A549 (cell line): Measurements from ENCODE around the gene TTLL3. TPM values are rescaled to one million over a fixed set of nuclear protein-coding genes. Genes with fewer than 3 reads are reported as not detected.

ENCODE experiments used
- ATAC-seq, 2 experiments: fragments of 200-7000 bp in 1 of 2; fragments of >200 bp in 1 of 2; cut with Nextera tagmentation in 1 of 2; cut with Tn5 transposase in 1 of 2; 3 replicates each; pipeline versions ENCODE4 v1.8.0 to v1.9.1; 2018 to 2020; ENCODE audit warnings: mild to moderate bottlenecking in 1 of 2, moderate library complexity in 1 of 2
- CTCF ChIA-PET: fragments of 300-600 bp; sonication (Branson Sonifier 250); formaldehyde crosslinking; extraction: SDS; loops from one replicate; lab custom pipeline; 2021; ENCODE audit warnings: antibody characterized with exemption, inconsistent platforms; lab: Yijun Ruan, JAX
- POLR2A ChIA-PET: fragments of 350-600 bp; formaldehyde crosslinking; extraction: SDS; loops from one replicate; lab custom pipeline; 2021; ENCODE audit warnings: antibody characterized with exemption, inconsistent platforms; lab: Yijun Ruan, JAX
- DNase-seq, 2 experiments: peaks; one replicate each; pipeline versions ENCODE4 v3.0.0 to v3.0.0-alpha.2; 2011 to 2016; ENCODE audit warnings: low read depth in 1 of 2, low spot score in 1 of 2
- FAIRE-seq: peaks from 2 replicates; lab custom pipeline; 2011; peaks lifted over from hg19 to GRCh38; lab: Jason Lieb, UNC
- H3K27ac ChIP-seq, 2 experiments: fragments of >200 bp; sonication (Bioruptor Twin); formaldehyde crosslinking; 3 replicates each; pipeline ENCODE4 v1.5.1; 2016 to 2017
- H3K4me1 ChIP-seq: fragments of >200 bp; sonication (Bioruptor Twin); formaldehyde crosslinking; 3 replicates; pipeline ENCODE4 v1.6.1; 2016
- H3K4me2 ChIP-seq: fragments of >200 bp; sonication (Bioruptor Twin); formaldehyde crosslinking; 3 replicates; pipeline ENCODE4 v1.6.1; 2016
- H3K4me3 ChIP-seq: fragments of >200 bp; sonication (Bioruptor Twin); formaldehyde crosslinking; 3 replicates; pipeline ENCODE4 v1.5.1; 2016
- H3K9me3 ChIP-seq: fragments of >200 bp; sonication (Bioruptor Twin); formaldehyde crosslinking; 3 replicates; pipeline ENCODE4 v1.6.1; 2016
- BHLHE40 ChIP-seq: IDR thresholded peaks from 2 replicates; pipeline ENCODE4 v1.6.1; 2012; ENCODE audit warnings: low read depth, low read length, inconsistent platforms
- CEBPB ChIP-seq, 2 experiments: fragments of >200 bp in 1 of 2; sonication (Bioruptor Twin) in 1 of 2; formaldehyde crosslinking in 1 of 2; IDR thresholded peaks; 2 replicates each; pipeline ENCODE4 v1.6.1; 2012 to 2016
- CTCF ChIP-seq: fragments of >200 bp; sonication (Bioruptor Twin); formaldehyde crosslinking; IDR thresholded peaks from 3 replicates; pipeline ENCODE4 v1.5.1; 2016
- EHF ChIP-seq: fragments of 250-450 bp; sonication (Bioruptor Pico); IDR thresholded peaks from 2 replicates; pipeline ENCODE4 v1.5.0; 2020; ENCODE audit warnings: mild to moderate bottlenecking
- FOSL2 ChIP-seq, 2 experiments: fragments of 450-650 bp in 1 of 2; fragments of >200 bp in 1 of 2; sonication (Bioruptor Twin) in 1 of 2; formaldehyde crosslinking; IDR thresholded peaks; 2 replicates each; pipeline versions ENCODE4 v1.5.0 to v1.6.1; 2016 to 2020; ENCODE audit warnings: mild to moderate bottlenecking in 1 of 2, moderate library complexity in 1 of 2
- HMGXB4 ChIP-seq: fragments of 250-450 bp; sonication (Bioruptor Pico); IDR thresholded peaks from 2 replicates; pipeline ENCODE4 v1.5.0; 2021; ENCODE audit warnings: mild to moderate bottlenecking, moderate library complexity, borderline replicate concordance
- HOXA7 ChIP-seq: fragments of 250-450 bp; sonication (Bioruptor Pico); IDR thresholded peaks from 2 replicates; pipeline ENCODE4 v1.5.0; 2020; ENCODE audit warnings: mild to moderate bottlenecking, moderate library complexity
- HOXB13 ChIP-seq: fragments of 250-450 bp; sonication (Bioruptor Pico); IDR thresholded peaks from 2 replicates; pipeline ENCODE4 v1.5.0; 2020; ENCODE audit warnings: low read depth, mild to moderate bottlenecking, moderate library complexity
- HOXB5 ChIP-seq: fragments of 250-450 bp; sonication (Bioruptor Pico); IDR thresholded peaks from 2 replicates; pipeline ENCODE4 v1.5.0; 2020; ENCODE audit warnings: mild to moderate bottlenecking, moderate library complexity
- JUNB ChIP-seq: fragments of >200 bp; sonication (Bioruptor Twin); formaldehyde crosslinking; IDR thresholded peaks from 2 replicates; pipeline ENCODE4 v1.6.1; 2016
- KDM5A ChIP-seq: fragments of 200-600 bp; sonication (generic); IDR thresholded peaks from 2 replicates; pipeline ENCODE4 v1.6.1; 2016; ENCODE audit warnings: antibody characterized with exemption, mild to moderate bottlenecking
- MAZ ChIP-seq: fragments of 150-350 bp; IDR thresholded peaks from 2 replicates; pipeline ENCODE4 v1.6.1; 2014; ENCODE audit warnings: antibody characterized with exemption, low read depth, low read length, borderline replicate concordance
- PHF8 ChIP-seq: fragments of 200-600 bp; sonication (generic); IDR thresholded peaks from 2 replicates; pipeline ENCODE4 v1.6.1; 2016; ENCODE audit warnings: low read depth, mild to moderate bottlenecking, antibody characterized with exemption, moderate library complexity, borderline replicate concordance
- RAD21 ChIP-seq, 2 experiments: fragments of >200 bp in 1 of 2; sonication (Bioruptor Twin) in 1 of 2; formaldehyde crosslinking in 1 of 2; IDR thresholded peaks in 1 of 2; conservative IDR thresholded peaks in 1 of 2; 2 replicates in 1 of 2; 3 replicates in 1 of 2; pipeline ENCODE4 v1.6.1; 2012 to 2018; ENCODE audit warnings: inconsistent platforms in 1 of 2
- RARB ChIP-seq: fragments of 250-450 bp; sonication (Bioruptor Pico); IDR thresholded peaks from 2 replicates; pipeline ENCODE4 v1.8.0; 2021; ENCODE audit warnings: mild to moderate bottlenecking, moderate library complexity
- RNF2 ChIP-seq: fragments of 200-600 bp; sonication (generic); IDR thresholded peaks from 2 replicates; pipeline ENCODE4 v1.6.1; 2016; ENCODE audit warnings: low read depth, mild to moderate bottlenecking, antibody characterized with exemption, moderate library complexity, borderline replicate concordance
- TP53 ChIP-seq: fragments of 250-450 bp; sonication (Bioruptor Pico); IDR thresholded peaks from 2 replicates; pipeline ENCODE4 v1.5.0; 2021; ENCODE audit warnings: mild to moderate bottlenecking, moderate library complexity
- ZC3H11A ChIP-seq: fragments of 450-650 bp; IDR thresholded peaks from 2 replicates; pipeline ENCODE4 v1.6.1; 2014; ENCODE audit warnings: antibody characterized with exemption, mild to moderate bottlenecking
- WGBS: methylation state at CpG from one replicate; pipeline ENCODE4 v1.1.6; 2017; ENCODE audit errors: missing lambda C conversion rate; 5-methylcytosine and 5-hydroxymethylcytosine counted together
- polyA plus RNA-seq, 4 experiments: library from polyadenylated mRNA; depleted of rRNA in 3 of 4; stranded (reverse); fragments of >200 nt; fragmentation: RNase III in 1 of 4; extraction: RNeasy Plus Mini Kit Qiagen cat#74134 plus additional on column Dnase treatment in 1 of 4; gene quantifications; 2 replicates in 3 of 4; 3 replicates in 1 of 4; pipeline ENCODE4 v1.2.3, GENCODE V29; 2011 to 2017
- TF ChIP-seq, protein P1 (sequence below): fragments of 200-600 bp; sonication (generic); IDR thresholded peaks from 2 replicates; pipeline ENCODE4 v1.6.1; 2016; ENCODE audit warnings: antibody characterized with exemption, mild to moderate bottlenecking, moderate library complexity

Gene TTLL3
- polyA plus RNA-seq, 2 of the 4 experiments (the other 2 are of a cell fraction) = 10.3 to 13.0 TPM

DNA sequence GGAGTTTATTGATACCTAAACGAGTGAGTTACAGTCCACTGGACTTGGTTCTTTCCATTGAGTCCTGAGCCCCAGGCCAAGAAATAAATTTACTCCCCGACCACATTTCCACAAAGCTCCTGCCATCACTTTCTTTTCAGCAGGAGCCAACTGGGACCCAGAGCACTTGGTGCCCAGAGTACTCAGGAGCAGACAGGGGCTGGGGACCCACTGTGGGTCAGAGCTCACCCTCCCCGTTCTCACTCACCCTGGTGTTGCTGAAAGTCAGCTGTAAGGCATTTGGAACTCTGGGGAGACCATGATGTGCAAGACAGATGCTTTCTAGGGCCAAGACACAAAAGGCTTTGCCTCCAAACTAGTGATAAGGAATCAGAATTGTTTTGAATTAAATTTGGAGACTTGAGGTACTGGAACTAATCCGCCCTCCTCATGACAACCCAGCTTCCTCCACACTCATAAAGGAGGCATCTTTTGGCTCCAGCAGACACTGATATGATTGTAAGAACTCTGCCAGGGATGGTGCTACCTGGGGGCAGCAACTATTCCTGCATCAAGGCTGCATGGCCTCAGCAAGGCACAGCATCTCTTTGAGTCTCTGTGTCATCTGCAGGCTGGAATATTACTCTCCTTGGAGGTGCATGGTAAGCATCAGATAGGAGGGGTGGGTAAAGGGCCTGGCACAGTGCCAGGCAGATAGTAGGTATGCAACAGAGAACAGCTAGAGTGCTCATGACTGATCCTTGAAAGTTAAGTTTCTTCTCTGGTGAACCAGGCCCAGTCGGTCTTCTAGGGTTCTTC is 33.0 kb upstream of the TTLL3 start:
- no peak overlapping the region for H3K4me3 ChIP-seq
- H3K4me2 ChIP-seq = no peak overlapping the region
- FAIRE-seq (no peak), DNase-seq (no peak), ATAC-seq (no peak)
- H3K4me1 ChIP-seq = no peaks in the 10 kb centered on the region
- TF ChIP-seq TP53 (no peak), HMGXB4 (CRISPR knock-in tag) (no peak), RAD21 (conservative IDR thresholded peaks at IDR 0.05 in 1 of 2, IDR thresholded peaks at IDR 0.05 in 1 of 2) (no peak), JUNB (no peak), EHF (CRISPR knock-in tag) (no peak), RNF2 (no peak), HOXA7 (CRISPR knock-in tag) (no peak), CTCF (no peak), FOSL2 (IDR thresholded peaks at IDR 0.05) (no peak), FOSL2 (CRISPR knock-in tag; IDR thresholded peaks at IDR 0.05) (no peak), ZC3H11A (no peak), KDM5A (no peak), HOXB5 (CRISPR knock-in tag) (no peak), BHLHE40 (no peak), MAZ (no peak), CEBPB (IDR thresholded peaks at IDR 0.05) (no peak), PHF8 (no peak), HOXB13 (CRISPR knock-in tag) (no peak), RARB (CRISPR knock-in tag) (no peak)
- TF ChIP-seq, protein P1, sequence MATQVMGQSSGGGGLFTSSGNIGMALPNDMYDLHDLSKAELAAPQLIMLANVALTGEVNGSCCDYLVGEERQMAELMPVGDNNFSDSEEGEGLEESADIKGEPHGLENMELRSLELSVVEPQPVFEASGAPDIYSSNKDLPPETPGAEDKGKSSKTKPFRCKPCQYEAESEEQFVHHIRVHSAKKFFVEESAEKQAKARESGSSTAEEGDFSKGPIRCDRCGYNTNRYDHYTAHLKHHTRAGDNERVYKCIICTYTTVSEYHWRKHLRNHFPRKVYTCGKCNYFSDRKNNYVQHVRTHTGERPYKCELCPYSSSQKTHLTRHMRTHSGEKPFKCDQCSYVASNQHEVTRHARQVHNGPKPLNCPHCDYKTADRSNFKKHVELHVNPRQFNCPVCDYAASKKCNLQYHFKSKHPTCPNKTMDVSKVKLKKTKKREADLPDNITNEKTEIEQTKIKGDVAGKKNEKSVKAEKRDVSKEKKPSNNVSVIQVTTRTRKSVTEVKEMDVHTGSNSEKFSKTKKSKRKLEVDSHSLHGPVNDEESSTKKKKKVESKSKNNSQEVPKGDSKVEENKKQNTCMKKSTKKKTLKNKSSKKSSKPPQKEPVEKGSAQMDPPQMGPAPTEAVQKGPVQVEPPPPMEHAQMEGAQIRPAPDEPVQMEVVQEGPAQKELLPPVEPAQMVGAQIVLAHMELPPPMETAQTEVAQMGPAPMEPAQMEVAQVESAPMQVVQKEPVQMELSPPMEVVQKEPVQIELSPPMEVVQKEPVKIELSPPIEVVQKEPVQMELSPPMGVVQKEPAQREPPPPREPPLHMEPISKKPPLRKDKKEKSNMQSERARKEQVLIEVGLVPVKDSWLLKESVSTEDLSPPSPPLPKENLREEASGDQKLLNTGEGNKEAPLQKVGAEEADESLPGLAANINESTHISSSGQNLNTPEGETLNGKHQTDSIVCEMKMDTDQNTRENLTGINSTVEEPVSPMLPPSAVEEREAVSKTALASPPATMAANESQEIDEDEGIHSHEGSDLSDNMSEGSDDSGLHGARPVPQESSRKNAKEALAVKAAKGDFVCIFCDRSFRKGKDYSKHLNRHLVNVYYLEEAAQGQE = no peak
- ChIA-PET POLR2A (interaction anchor here (1.2 kb wide), 1 partner anchor 14 kb away, joined by 3 read pairs; no protein-coding TSS in a partner anchor), CTCF (interaction anchor here (0.7 to 2.1 kb wide), 5 partner anchors 11 to 169 kb away, joined by 3 to 6 read pairs (median 3); no protein-coding TSS in a partner anchor)
- no peaks in the 10 kb centered on the region for H3K9me3 ChIP-seq
- WGBS = 55% methylated on average over 5 of the region's 5 CpGs
- no peak overlapping the region for H3K27ac ChIP-seq
